22Rv1 (cell line): ENCODE data around the gene HAVCR2.

Experiments used
- H3K27ac ChIP-seq: fragments of 450-650 bp; 2 replicates; pipeline ENCODE4 v1.5.1; 2017
- ZFX ChIP-seq: fragments of 450-650 bp; IDR thresholded peaks from 2 replicates; pipeline ENCODE4 v1.6.1; 2017; ENCODE audit warnings: antibody characterized with exemption, borderline replicate concordance
- TF ChIP-seq, protein P1 (sequence below): fragments of 450-650 bp; IDR thresholded peaks from 2 replicates; pipeline ENCODE4 v1.5.1; 2017; ENCODE audit warnings: mild to moderate bottlenecking

HAVCR2 gene

GRCh38 chr5:157085930-157086329 is 22.9 kb downstream of the HAVCR2 start:
- no peak overlapping the region for H3K27ac ChIP-seq
- TF ChIP-seq, protein P1, sequence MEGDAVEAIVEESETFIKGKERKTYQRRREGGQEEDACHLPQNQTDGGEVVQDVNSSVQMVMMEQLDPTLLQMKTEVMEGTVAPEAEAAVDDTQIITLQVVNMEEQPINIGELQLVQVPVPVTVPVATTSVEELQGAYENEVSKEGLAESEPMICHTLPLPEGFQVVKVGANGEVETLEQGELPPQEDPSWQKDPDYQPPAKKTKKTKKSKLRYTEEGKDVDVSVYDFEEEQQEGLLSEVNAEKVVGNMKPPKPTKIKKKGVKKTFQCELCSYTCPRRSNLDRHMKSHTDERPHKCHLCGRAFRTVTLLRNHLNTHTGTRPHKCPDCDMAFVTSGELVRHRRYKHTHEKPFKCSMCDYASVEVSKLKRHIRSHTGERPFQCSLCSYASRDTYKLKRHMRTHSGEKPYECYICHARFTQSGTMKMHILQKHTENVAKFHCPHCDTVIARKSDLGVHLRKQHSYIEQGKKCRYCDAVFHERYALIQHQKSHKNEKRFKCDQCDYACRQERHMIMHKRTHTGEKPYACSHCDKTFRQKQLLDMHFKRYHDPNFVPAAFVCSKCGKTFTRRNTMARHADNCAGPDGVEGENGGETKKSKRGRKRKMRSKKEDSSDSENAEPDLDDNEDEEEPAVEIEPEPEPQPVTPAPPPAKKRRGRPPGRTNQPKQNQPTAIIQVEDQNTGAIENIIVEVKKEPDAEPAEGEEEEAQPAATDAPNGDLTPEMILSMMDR, result no peak
- no peak for TF ChIP-seq ZFX

DNA sequence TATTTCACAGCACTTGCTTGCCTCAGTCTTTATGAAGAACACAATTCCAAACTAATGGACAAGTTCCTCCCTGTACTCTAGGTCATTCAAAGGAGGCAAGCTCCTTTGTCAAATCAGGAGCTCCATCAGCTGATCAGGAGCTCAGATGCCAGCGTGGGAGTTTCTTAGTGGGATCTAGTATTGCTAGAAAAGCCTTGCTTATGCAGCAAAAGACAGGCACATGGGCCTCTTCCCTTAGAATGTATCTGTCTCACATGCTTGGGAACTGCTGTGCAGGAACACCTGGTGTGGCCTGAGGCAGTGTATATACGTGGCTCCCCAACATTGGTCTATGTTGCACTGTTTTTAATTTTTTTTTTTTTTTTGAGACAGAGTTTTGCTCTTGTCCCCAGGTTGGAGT is 28.6 kb downstream of the HAVCR2 start:
- TF ChIP-seq, protein P1, result no peak
- TF ChIP-seq ZFX, result no peak
- H3K27ac ChIP-seq, result no peak overlapping the region

- no peak overlapping the region for H3K27ac ChIP-seq
- no peak for TF ChIP-seq ZFX
- TF ChIP-seq, protein P1, result no peak
Measured at GRCh38 chr5:157076558-157076957, 32.3 kb downstream of the HAVCR2 start.

DNA sequence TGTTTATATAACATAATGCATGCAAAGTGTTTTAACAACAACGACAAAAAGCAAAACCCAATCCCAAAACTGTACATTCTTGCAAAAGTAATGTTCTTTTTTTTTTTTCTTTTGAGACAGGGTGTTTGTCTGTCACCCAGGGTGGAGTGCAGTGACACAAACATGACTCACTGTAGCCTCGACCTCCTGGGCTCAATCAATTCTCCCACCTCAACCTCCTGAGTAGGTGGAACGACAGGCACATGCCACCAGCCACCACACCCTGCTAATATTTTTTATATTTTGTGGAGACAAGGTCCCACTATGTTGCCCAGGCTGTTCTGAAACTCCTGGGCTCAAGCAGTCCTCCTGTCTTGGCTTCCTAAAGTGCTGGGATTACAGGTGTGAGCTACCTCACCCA is 36.3 kb downstream of the HAVCR2 start:
- TF ChIP-seq ZFX, result no peak
- TF ChIP-seq, protein P1, result no peak

GRCh38 chr5:157069949-157070348 is 38.9 kb downstream of the HAVCR2 start:
- TF ChIP-seq, protein P1, result no peak
- TF ChIP-seq ZFX, result no peak
- H3K27ac ChIP-seq, result no peak overlapping the region

More for the DNA sequence above, 36.3 kb downstream of the HAVCR2 start:
- H3K27ac ChIP-seq, result no peak overlapping the region

GRCh38 chr5:157068785-157069184 is 40.1 kb downstream of the HAVCR2 start:
- TF ChIP-seq, protein P1, result no peak
- TF ChIP-seq ZFX, result no peak
- no peak overlapping the region for H3K27ac ChIP-seq

DNA sequence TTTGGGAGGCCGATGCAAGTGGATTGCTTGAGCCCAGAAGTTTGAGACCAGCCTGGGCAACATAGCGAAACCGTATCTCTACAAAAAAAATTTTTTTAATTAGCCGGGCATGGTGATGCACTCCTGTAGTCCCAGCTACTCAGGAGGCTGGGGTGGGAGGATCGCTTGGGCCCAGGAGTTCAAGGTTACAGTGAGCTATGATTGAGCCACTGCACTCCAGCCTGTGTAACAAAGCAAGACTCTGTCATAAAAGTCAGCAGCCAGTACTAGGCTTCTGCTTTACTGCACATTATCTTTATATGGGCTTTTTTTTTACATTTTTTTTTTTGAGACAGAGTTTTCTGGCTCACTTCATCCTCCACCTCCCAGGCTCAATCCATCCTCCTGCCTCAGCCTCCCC is 40.5 kb downstream of the HAVCR2 start:
- TF ChIP-seq, protein P1, result no peak
- no peak for TF ChIP-seq ZFX
- H3K27ac ChIP-seq, result no peak overlapping the region

GRCh38 chr5:157067005-157067404 is 41.8 kb downstream of the HAVCR2 start:
- TF ChIP-seq, protein P1, result no peak
- no peak for TF ChIP-seq ZFX
- no peak overlapping the region for H3K27ac ChIP-seq
